Astrocyte of the hippocampus (primary cell): ENCODE measurements around the gene ATG3.
"Not testable (repeated sequence)": the region's sequence is repeated elsewhere in the genome, so short reads cannot be mapped to it uniquely, and the experiment has no call there.

Experiments used
- DNase-seq: peaks from one replicate; pipeline ENCODE4 v3.0.0; 2011; ENCODE audit warnings: low read depth, low spot score

The ATG3 gene

DNA sequence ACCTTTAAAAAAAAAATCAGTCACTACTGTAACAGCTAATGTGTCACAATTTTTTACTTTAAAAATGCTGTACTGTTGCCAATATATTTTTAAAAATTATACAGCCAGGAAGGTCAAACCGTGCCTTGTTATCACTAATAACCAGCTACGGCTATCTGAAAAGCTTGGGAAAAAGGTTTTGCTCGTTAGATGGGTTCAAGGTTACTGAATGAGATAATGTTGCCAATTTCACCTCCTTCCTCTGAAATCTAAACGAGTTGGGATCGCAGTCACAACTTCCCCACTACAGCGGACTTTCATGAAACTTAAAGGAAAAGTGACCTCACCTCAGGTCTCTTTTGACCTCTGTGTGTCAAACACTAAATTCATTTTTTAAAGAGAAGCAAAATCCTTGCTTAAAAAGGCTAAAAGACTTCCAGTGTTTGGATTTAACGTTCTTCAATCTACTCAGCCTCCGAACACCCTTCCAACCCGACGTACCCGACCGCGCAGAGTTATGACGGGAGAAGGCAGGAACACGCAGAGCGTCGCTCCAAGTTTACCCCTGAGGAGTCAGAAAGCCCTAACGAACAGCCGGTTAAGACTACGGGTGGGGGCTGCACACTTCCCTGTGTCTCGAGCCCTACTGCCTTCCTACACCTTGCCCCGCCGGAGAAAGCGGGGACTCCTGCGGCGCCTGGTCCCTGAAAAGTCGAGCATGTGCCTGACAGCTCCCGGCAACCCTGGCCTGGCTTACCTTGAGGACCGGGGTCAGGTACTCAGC is 860 bp downstream of the ATG3 start:
- DNase-seq = peak; percentile 93

GRCh38 chr3:112560307-112560706 is 1.5 kb downstream of the ATG3 start:
- no peak for DNase-seq

DNA sequence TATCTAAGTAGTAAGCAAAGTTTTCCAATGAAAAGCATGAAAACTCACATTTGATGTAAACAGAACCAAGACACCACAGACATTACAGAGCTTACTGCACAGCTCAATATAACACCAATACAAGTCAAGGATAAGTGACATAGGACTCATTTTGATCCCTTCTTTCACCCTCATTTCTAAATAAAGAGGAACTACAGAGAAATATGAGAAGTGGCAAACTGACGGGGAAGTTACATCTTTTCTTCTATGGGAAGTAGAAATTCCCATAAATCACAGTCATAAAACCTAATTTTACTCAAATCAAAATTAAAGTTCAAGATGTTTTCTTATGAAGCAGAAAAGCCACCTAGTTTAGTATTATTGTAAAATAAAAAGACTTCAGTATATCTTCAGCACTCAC is 3.8 kb downstream of the ATG3 start:
- DNase-seq = no peak

GRCh38 chr3:112555535-112556170 is 6.1 kb downstream of the ATG3 start:
- DNase-seq = no peak

- DNase-seq = no peak
Measured at GRCh38 chr3:112550859-112551258, 10.9 kb downstream of the ATG3 start.

GRCh38 chr3:112546216-112546759 is 15.5 kb downstream of the ATG3 start:
- no peak for DNase-seq

GRCh38 chr3:112539825-112540650 is 21.7 kb downstream of the ATG3 start:
- no peak for DNase-seq

- DNase-seq = peak; percentile 37
Measured at GRCh38 chr3:112531358-112531781, 30.4 kb downstream of the ATG3 start.

DNA sequence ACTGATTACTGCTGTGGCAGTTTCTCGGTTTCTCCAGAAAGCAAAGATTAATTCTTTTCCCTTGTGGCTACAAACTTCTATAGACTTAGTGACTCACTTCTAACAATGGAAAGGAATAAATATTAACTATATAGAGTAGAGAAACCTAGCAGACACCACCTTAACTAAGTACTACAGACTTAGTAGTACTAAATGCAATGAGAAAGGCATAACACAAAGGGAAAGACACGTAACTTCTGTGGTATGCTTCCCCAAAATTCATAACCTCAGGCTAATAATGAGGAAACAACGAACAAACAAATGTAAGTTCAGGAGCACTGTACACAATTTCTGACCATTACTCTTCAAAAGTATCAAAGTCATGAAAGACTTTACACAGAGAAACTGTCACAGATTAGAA is 31.2 kb downstream of the ATG3 start:
- no peak for DNase-seq

- DNase-seq = not testable (repeated sequence)
Measured at GRCh38 chr3:112524127-112524526, 37.6 kb downstream of the ATG3 start.

- peak; percentile 74 for DNase-seq
Measured at GRCh38 chr3:112519424-112520001, 42.2 kb downstream of the ATG3 start.

GRCh38 chr3:112518970-112519369 is 42.8 kb downstream of the ATG3 start:
- DNase-seq = peak; percentile 2

DNA sequence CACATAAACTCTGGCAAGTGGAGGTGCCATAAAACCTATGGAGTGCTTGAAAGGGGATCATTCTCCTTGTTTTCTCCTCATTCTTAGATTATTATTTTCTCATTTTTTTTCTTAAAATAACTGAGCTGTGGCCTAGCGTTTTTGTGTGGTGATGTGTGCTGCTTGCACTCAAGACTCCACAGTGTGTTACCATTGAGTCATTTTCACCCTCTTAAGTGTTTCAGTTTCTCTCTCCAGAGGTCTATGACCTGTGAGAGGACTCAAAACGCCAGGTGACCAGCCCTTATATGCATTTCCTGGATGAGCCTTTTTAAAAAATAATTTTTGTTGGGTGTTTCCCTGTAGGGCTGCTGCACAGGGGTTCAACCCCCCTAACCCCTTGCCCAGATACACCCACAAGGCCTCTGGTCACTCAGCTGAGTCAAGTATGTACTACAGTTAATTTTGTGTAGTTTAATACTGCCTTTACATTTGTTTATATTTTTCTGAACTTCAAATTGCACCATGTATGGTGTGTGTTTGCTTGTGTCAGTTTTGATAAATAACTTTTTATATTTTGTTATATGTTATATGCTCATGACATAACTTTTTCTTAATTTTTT is 47.1 kb downstream of the ATG3 start:
- DNase-seq = no peak

DNA sequence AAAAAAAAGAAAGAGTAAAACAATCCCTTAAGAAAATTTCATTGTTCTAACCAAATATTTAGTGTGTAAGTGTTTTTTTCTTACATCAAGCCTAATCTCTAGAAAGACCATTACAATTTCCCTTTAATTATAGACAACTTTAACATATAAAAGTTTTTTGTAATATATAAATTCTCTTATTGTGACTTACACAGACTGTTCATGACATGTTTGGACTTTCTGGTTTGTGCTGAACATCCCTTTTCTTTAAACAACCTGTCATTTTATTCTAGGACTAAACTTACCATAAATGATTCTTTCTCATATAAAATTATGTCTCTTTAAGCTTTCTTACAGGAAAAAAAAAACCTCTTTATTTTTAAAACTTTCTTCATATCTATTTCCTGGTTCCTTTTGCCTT is 49.4 kb downstream of the ATG3 start:
- no peak for DNase-seq

DNA sequence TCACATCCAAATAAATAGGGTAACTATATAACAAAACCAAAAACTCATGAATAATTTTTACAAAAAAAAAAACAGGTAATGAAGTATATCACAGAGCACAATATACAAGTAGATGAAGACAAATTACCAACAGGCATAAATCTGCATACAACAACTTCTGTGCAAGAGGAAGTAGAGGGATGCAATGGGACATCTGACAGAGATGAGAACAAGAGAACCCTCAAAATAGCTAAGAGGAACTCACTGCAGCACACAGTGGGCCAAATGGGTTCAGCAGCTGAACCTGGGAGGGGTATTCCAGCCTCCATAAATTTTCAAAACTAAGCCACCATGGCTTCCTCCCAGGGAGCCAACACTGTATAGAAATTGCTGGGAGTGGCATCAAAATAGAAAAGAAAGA is 52.9 kb downstream of the ATG3 start:
- DNase-seq = no peak

DNA sequence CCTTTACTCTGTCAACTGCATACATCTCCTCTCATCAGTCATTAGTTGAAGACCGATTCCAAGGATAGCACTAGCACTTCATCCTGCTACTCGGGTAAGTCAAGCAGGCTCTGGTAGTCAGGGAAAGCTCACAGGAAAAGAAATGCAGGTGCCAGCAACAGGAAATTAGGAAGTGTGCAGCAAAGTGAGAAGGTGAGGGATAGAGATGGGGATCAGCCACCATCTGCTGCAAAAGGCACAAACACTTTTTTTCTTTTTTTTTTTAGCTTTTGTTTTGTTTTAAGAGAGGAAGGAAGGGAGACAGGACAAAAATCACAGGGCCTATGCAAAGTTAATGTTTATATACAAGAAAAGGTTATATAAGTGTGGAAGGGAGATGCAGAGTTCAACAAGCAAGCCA is 53.5 kb downstream of the ATG3 start:
- DNase-seq = no peak

DNA sequence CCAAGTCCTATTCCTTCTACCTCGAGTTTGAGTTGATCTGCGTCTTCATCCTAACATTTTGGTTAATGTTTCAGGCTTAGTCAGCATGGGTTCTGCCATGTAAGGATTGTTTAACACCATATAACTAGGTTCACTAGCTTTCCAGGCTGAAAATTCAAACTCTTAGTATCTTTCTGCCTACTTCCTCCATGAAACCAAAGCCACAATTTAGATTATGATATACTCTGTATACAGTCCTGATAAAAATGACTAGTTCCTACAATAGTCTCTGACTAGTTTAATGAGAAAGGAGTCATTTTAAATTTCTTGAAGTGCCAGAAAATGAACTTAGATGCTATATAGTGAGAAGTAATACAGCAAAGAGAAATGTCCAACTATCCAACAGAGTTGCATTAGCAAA is 55.9 kb downstream of the ATG3 start:
- DNase-seq = no peak

DNA sequence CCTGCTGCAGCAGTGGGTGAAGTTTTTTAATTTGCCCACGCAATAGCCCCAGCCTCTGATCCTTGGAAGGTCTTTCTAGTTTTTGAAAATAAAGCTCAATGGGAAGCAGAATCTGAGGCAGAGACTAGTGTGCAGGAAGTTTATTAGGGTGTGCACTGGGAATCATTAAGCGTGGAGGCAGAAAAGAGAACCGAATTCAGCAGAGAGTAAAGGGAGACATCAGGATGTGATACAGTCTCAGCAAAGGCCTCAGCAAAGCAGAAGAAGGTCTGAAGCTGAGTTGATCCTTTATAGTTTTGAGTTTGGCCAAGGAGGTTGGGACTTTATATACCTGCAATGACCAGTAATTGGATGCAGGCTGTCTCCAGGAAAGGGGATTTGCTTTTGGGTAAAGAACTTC is 57.6 kb downstream of the ATG3 start:
- no peak for DNase-seq

GRCh38 chr3:112503304-112503972 is 58.3 kb downstream of the ATG3 start:
- DNase-seq = no peak

- no peak for DNase-seq
Measured at GRCh38 chr3:112500621-112501020, 61.1 kb downstream of the ATG3 start.
